Measurements from ENCODE around the gene LIAS. TPM values are rescaled to one million over a fixed set of nuclear protein-coding genes. Genes with fewer than 3 reads are reported as not detected.
"Not testable (repeated sequence)": the region's sequence is repeated elsewhere in the genome, so short reads cannot be mapped to it uniquely, and the experiment has no call there.

LIAS gene
- total and polyA plus RNA-seq, 7 donors, result 16.2 to 25.6 (median 18.8) TPM

- DNase-seq, result no peak
- Histone ChIP-seq H3K27ac (no peak overlapping the region), H3K36me3 (ENCODE audit: insufficient read depth in 1 of 2, low read depth in 1 of 2) (no peaks in the 10 kb centered on the region), H3K9me3 (no peaks in the 10 kb centered on the region), H3K4me1 (no peaks in the 10 kb centered on the region), H3K27me3 (ENCODE audit: insufficient read depth in 3 of 3, low read length in 2 of 3) (no peaks in the 10 kb centered on the region), H3K4me3 (no peak overlapping the region)
- intact Hi-C loops (cut with DNase I), result no loop called here
- TF ChIP-seq CTCF (IDR thresholded peaks at IDR 0.05), result no peak
- ATAC-seq, result no peak
- WGBS, 3 donors, result 87 to 91% (median 91%) methylated on average over 3 of the region's 3 CpGs
Observed at GRCh38 chr4:39422247-39422646, 36.6 kb upstream of the LIAS start.

GRCh38 chr4:39425297-39425696, 33.6 kb upstream of the LIAS start:
- ATAC-seq; DNase-seq; H3K4me1 ChIP-seq; H3K4me3 ChIP-seq; H3K27me3 ChIP-seq (ENCODE audit: insufficient read depth in 3 of 3, low read length in 2 of 3); H3K27ac ChIP-seq; intact Hi-C loops (cut with DNase I); H3K36me3 ChIP-seq (ENCODE audit: insufficient read depth in 1 of 2, low read depth in 1 of 2); H3K9me3 ChIP-seq: not testable (repeated sequence)
- 85 to 88% (median 88%) methylated on average over 1 of the region's 1 CpG for WGBS, 3 donors

GRCh38 chr4:39426728-39427127, 32.1 kb upstream of the LIAS start:
- H3K27ac ChIP-seq, result no peak overlapping the region
- H3K4me3 ChIP-seq, result no peak overlapping the region
- ATAC-seq (no peak), DNase-seq (no peak)
- no peaks in the 10 kb centered on the region for H3K36me3 ChIP-seq (ENCODE audit: insufficient read depth in 1 of 2, low read depth in 1 of 2)
- 90 to 95% (median 92%) methylated on average over 1 of the region's 1 CpG for WGBS, 3 donors
- TF ChIP-seq CTCF (IDR thresholded peaks at IDR 0.05), result no peak
- H3K4me1 ChIP-seq, result no peaks in the 10 kb centered on the region
- intact Hi-C loops (cut with DNase I), result no loop called here
- H3K9me3 ChIP-seq, result no peaks in the 10 kb centered on the region
- H3K27me3 ChIP-seq (ENCODE audit: insufficient read depth in 3 of 3, low read length in 2 of 3), result no peaks in the 10 kb centered on the region

- intact Hi-C loops (cut with DNase I), result no loop called here
- DNase-seq (no peak), ATAC-seq (no peak)
- 41 to 51% (median 50%) methylated on average over 10 of the region's 10 CpGs for WGBS, 3 donors
- Histone ChIP-seq H3K36me3 (ENCODE audit: insufficient read depth in 1 of 2, low read depth in 1 of 2) (no peaks in the 10 kb centered on the region), H3K27me3 (ENCODE audit: insufficient read depth in 3 of 3, low read length in 2 of 3) (no peaks in the 10 kb centered on the region), H3K4me3 (no peak overlapping the region), H3K4me1 (no peaks in the 10 kb centered on the region), H3K27ac (no peak overlapping the region), H3K9me3 (no peaks in the 10 kb centered on the region)
- no peak for TF ChIP-seq CTCF (IDR thresholded peaks at IDR 0.05)
Observed at GRCh38 chr4:39427520-39428114, 31.2 kb upstream of the LIAS start.

GRCh38 chr4:39429476-39430334, 29.2 kb upstream of the LIAS start:
- H3K4me1 ChIP-seq, result no peaks in the 10 kb centered on the region
- WGBS, 3 donors, result 65 to 72% (median 70%) methylated on average over 4 of the region's 4 CpGs

More at GRCh38 chr4:39429476-39430334, 29.2 kb upstream of the LIAS start:
- no peak for TF ChIP-seq CTCF (IDR thresholded peaks at IDR 0.05)
- DNase-seq, result no peak
- intact Hi-C loops (cut with DNase I), result no loop called here
- no peaks in the 10 kb centered on the region for H3K9me3 ChIP-seq
- ATAC-seq, result no peak
- H3K36me3 ChIP-seq (ENCODE audit: insufficient read depth in 1 of 2, low read depth in 1 of 2), result no peaks in the 10 kb centered on the region
- H3K27me3 ChIP-seq (ENCODE audit: insufficient read depth in 3 of 3, low read length in 2 of 3), result no peaks in the 10 kb centered on the region
- H3K27ac ChIP-seq, result no peak overlapping the region
- H3K4me3 ChIP-seq, result no peak overlapping the region

Measured in psoas muscle (tissue), 8 donors.